ENCODE results near the gene CHN2. TPM values are rescaled to one million over a fixed set of nuclear protein-coding genes. Genes with fewer than 3 reads are reported as not detected.

Gene CHN2
- total RNA-seq, 1 experiment from 2014 or later: 2.1 TPM

- Histone ChIP-seq H3K79me2 (ENCODE audit: insufficient read depth, low read length) (no peaks in the 10 kb centered on the region), H3K9ac (ENCODE audit: low read length) (no peak overlapping the region), H3K27ac (ENCODE audit: low read depth, low read length) (no peak overlapping the region), H3K9me2 (ENCODE audit: insufficient read depth) (no peaks in the 10 kb centered on the region), H3K27me3 (ENCODE audit: insufficient read depth, low read length) (no peaks in the 10 kb centered on the region), H3K9me3 (ENCODE audit: control insufficient read depth in 1 of 2, insufficient read depth in 1 of 2, low read depth in 1 of 2, low read length in 2 of 2) (no peaks in the 10 kb centered on the region), H3K4me2 (ENCODE audit: low read length) (no peak overlapping the region), H3K36me3 (ENCODE audit: control insufficient read depth in 1 of 2, insufficient read depth in 2 of 2, low read length in 2 of 2) (no peaks in the 10 kb centered on the region), H4K20me1 (ENCODE audit: insufficient read depth) (no peaks in the 10 kb centered on the region), H3K4me3 (replicated peaks in 1 of 2; ENCODE audit: low read depth in 1 of 2, low read length in 2 of 2) (no peak overlapping the region), H3K4me1 (ENCODE audit: control insufficient read depth in 1 of 2, insufficient read depth in 2 of 2, low read length in 2 of 2) (no peaks in the 10 kb centered on the region), H2AFZ (ENCODE audit: low read depth, low read length, poor library complexity, severe bottlenecking) (no peak overlapping the region)
- TF ChIP-seq ZNF274 (IDR thresholded peaks at IDR 0.05; ENCODE audit: low read depth, low read length) (no peak), ZBTB33 (IDR thresholded peaks at IDR 0.05; ENCODE audit: extremely low read depth, insufficient replicate concordance, low read length) (no peak), CTCF (IDR thresholded peaks at IDR 0.05 in 2 of 3, conservative IDR thresholded peaks at IDR 0.05 in 1 of 3; ENCODE audit: borderline replicate concordance in 1 of 3, insufficient read depth in 1 of 3, low read depth in 2 of 3, low read length in 2 of 3) (no peak), JUND (IDR thresholded peaks at IDR 0.05) (no peak), SP1 (IDR thresholded peaks at IDR 0.05; ENCODE audit: low read depth) (no peak), SRF (IDR thresholded peaks at IDR 0.05; ENCODE audit: low read depth) (no peak), ZFX (IDR thresholded peaks at IDR 0.05) (no peak), EZH2phosphoT487 (IDR thresholded peaks at IDR 0.05; ENCODE audit: borderline replicate concordance) (no peak), RAD21 (IDR thresholded peaks at IDR 0.05; ENCODE audit: low read depth) (no peak), SIN3A (IDR thresholded peaks at IDR 0.05; ENCODE audit: low read depth) (no peak), CBX3 (IDR thresholded peaks at IDR 0.05; ENCODE audit: low read depth) (no peak), TCF7L2 (IDR thresholded peaks at IDR 0.05; ENCODE audit: borderline replicate concordance, extremely low read depth, insufficient read depth, insufficient read length) (no peak)
- BruUV-seq (replicated peaks): no TSS peak
- ChIA-PET POLR2A (no interaction called here), RAD21 (ENCODE audit: low non-redundant PET in 1 of 2, low total read pairs in 2 of 2, uncharacterized antibody in 2 of 2, unreplicated experiment in 2 of 2) (no interaction called here), CTCF (no interaction called here)
- no peak for DNase-seq (ENCODE audit: low read depth, low spot score)
- intact Hi-C loops (cut with micrococcal nuclease): no loop called here
- no peak for ATAC-seq
Observed at GRCh38 chr7:29418056-29418455, 223.5 kb downstream of the CHN2 start.

All from HCT116 (cell line).